Activated CD4-positive, alpha-beta memory T cell treated with anti-CD3 and anti-CD28 coated beads, Interleukin-2, amount 10 ng/mL, durations not matched to agents 7 days and 5 days (primary cell): Measurements from ENCODE around the gene ADAM12. TPM values are rescaled to one million over a fixed set of nuclear protein-coding genes. Genes with fewer than 3 reads are reported as not detected.

Experiments used
- CTCF ChIA-PET: fragments of 350-600 bp; sonication (Branson Sonifier 250); formaldehyde crosslinking; loops from one replicate; lab custom pipeline; 2021; ENCODE audit warnings: antibody characterized with exemption, inconsistent platforms; lab: Charles Lee
- POLR2A ChIA-PET: fragments of 350-600 bp; sonication (Branson Sonifier 250); formaldehyde crosslinking; loops from one replicate; lab custom pipeline; 2021; ENCODE audit warnings: antibody characterized with exemption; lab: Charles Lee
- DNase-seq: peaks from one replicate; pipeline ENCODE4 v3.0.0-alpha.2; 2020
- H3K27ac Mint-ChIP-seq: one replicate; pipeline ENCODE4 v1.8.0; 2021; ENCODE audit warnings: mild to moderate bottlenecking, mixed read lengths
- H3K27me3 Mint-ChIP-seq: one replicate; pipeline ENCODE4 v1.8.0; 2021; ENCODE audit warnings: mixed read lengths
- H3K36me3 Mint-ChIP-seq: one replicate; pipeline ENCODE4 v1.8.0; 2021; ENCODE audit warnings: low read depth, mixed read lengths
- H3K4me1 Mint-ChIP-seq: one replicate; pipeline ENCODE4 v1.8.0; 2021; ENCODE audit warnings: mixed read lengths
- H3K4me3 Mint-ChIP-seq: one replicate; pipeline ENCODE4 v1.8.0; 2021; ENCODE audit warnings: mild to moderate bottlenecking, mixed read lengths
- H3K9me3 Mint-ChIP-seq: one replicate; pipeline ENCODE4 v1.8.0; 2021; ENCODE audit warnings: mixed read lengths
- total RNA-seq, 2 experiments: library from RNA; stranded (reverse); gene quantifications; one replicate each; pipeline ENCODE4 v1.2.3, GENCODE V29; 2021

The ADAM12 gene
- total RNA-seq, 2 experiments from 2014 or later, result 1.2 to 1.3 TPM

- no peak for DNase-seq
- Mint-ChIP-seq H3K9me3 (peaks cover 8% of the 10 kb centered on the region), H3K36me3 (no peaks in the 10 kb centered on the region), H3K4me1 (no peaks in the 10 kb centered on the region), H3K27ac (no peak overlapping the region), H3K27me3 (no peaks in the 10 kb centered on the region), H3K4me3 (no peak overlapping the region)
- CTCF ChIA-PET, result no interaction called here
- POLR2A ChIA-PET, result no interaction called here
Measured at GRCh38 chr10:126160571-126160970, 227.7 kb downstream of the ADAM12 start.

GRCh38 chr10:126158133-126158892 lies 230.0 kb downstream of the ADAM12 start:
- Mint-ChIP-seq H3K4me1 (no peaks in the 10 kb centered on the region), H3K9me3 (peaks cover 11% of the 10 kb centered on the region), H3K4me3 (no peak overlapping the region), H3K27me3 (no peaks in the 10 kb centered on the region), H3K36me3 (no peaks in the 10 kb centered on the region), H3K27ac (no peak overlapping the region)
- ChIA-PET CTCF (no interaction called here), POLR2A (no interaction called here)
- no peak for DNase-seq

- Mint-ChIP-seq H3K4me3 (no peak overlapping the region), H3K27me3 (no peaks in the 10 kb centered on the region), H3K36me3 (no peaks in the 10 kb centered on the region), H3K4me1 (no peaks in the 10 kb centered on the region), H3K9me3 (peaks cover 11% of the 10 kb centered on the region), H3K27ac (no peak overlapping the region)
- ChIA-PET CTCF (no interaction called here), POLR2A (no interaction called here)
- no peak for DNase-seq
Measured at GRCh38 chr10:126157189-126157588, 231.1 kb downstream of the ADAM12 start.

GRCh38 chr10:126156503-126156902 lies 231.8 kb downstream of the ADAM12 start:
- Mint-ChIP-seq H3K27me3 (no peaks in the 10 kb centered on the region), H3K27ac (no peak overlapping the region), H3K36me3 (no peaks in the 10 kb centered on the region), H3K4me3 (no peak overlapping the region), H3K9me3 (peaks cover 11% of the 10 kb centered on the region), H3K4me1 (no peaks in the 10 kb centered on the region)
- DNase-seq, result no peak
- ChIA-PET POLR2A (no interaction called here), CTCF (no interaction called here)

GRCh38 chr10:126156012-126156411 lies 232.3 kb downstream of the ADAM12 start:
- H3K4me3 Mint-ChIP-seq, result no peak overlapping the region
- ChIA-PET POLR2A (no interaction called here), CTCF (no interaction called here)
- DNase-seq, result no peak
- H3K27me3 Mint-ChIP-seq, result no peaks in the 10 kb centered on the region
- H3K9me3 Mint-ChIP-seq, result peaks cover 8% of the 10 kb centered on the region
- H3K4me1 Mint-ChIP-seq, result no peaks in the 10 kb centered on the region
- no peaks in the 10 kb centered on the region for H3K36me3 Mint-ChIP-seq
- no peak overlapping the region for H3K27ac Mint-ChIP-seq

- Mint-ChIP-seq H3K27me3 (no peaks in the 10 kb centered on the region), H3K4me1 (no peaks in the 10 kb centered on the region), H3K9me3 (peaks cover 8% of the 10 kb centered on the region), H3K4me3 (no peak overlapping the region), H3K27ac (no peak overlapping the region), H3K36me3 (no peaks in the 10 kb centered on the region)
- ChIA-PET CTCF (no interaction called here), POLR2A (no interaction called here)
- no peak for DNase-seq
Measured at GRCh38 chr10:126155528-126155927, 232.7 kb downstream of the ADAM12 start.

- Mint-ChIP-seq H3K4me1 (no peaks in the 10 kb centered on the region), H3K9me3 (peaks cover 10% of the 10 kb centered on the region), H3K4me3 (no peak overlapping the region), H3K27ac (no peak overlapping the region), H3K27me3 (no peaks in the 10 kb centered on the region), H3K36me3 (no peaks in the 10 kb centered on the region)
- ChIA-PET POLR2A (no interaction called here), CTCF (no interaction called here)
- DNase-seq, result no peak
Measured at GRCh38 chr10:126153711-126154628, 234.3 kb downstream of the ADAM12 start.

- no peaks in the 10 kb centered on the region for H3K27me3 Mint-ChIP-seq
- H3K4me3 Mint-ChIP-seq, result no peak overlapping the region
- H3K4me1 Mint-ChIP-seq, result no peaks in the 10 kb centered on the region
- POLR2A ChIA-PET, result no interaction called here
- no peak overlapping the region for H3K27ac Mint-ChIP-seq
- CTCF ChIA-PET, result no interaction called here
- H3K36me3 Mint-ChIP-seq, result no peaks in the 10 kb centered on the region
- H3K9me3 Mint-ChIP-seq, result peaks cover 9% of the 10 kb centered on the region
- DNase-seq, result no peak
Measured at GRCh38 chr10:126147866-126148587, 240.2 kb downstream of the ADAM12 start.

GRCh38 chr10:126146771-126147170 lies 241.5 kb downstream of the ADAM12 start:
- DNase-seq, result no peak
- Mint-ChIP-seq H3K4me1 (no peaks in the 10 kb centered on the region), H3K9me3 (peaks cover 14% of the 10 kb centered on the region), H3K27me3 (no peaks in the 10 kb centered on the region), H3K27ac (no peak overlapping the region), H3K36me3 (no peaks in the 10 kb centered on the region), H3K4me3 (no peak overlapping the region)
- ChIA-PET POLR2A (no interaction called here), CTCF (no interaction called here)

- ChIA-PET POLR2A (no interaction called here), CTCF (no interaction called here)
- no peak for DNase-seq
- Mint-ChIP-seq H3K4me1 (no peaks in the 10 kb centered on the region), H3K27me3 (no peaks in the 10 kb centered on the region), H3K4me3 (no peak overlapping the region), H3K36me3 (no peaks in the 10 kb centered on the region), H3K9me3 (peaks cover 12% of the 10 kb centered on the region), H3K27ac (no peak overlapping the region)
Measured at GRCh38 chr10:126143117-126143516, 245.2 kb downstream of the ADAM12 start.

GRCh38 chr10:126140746-126141273 lies 247.5 kb downstream of the ADAM12 start:
- ChIA-PET CTCF (no interaction called here), POLR2A (no interaction called here)
- Mint-ChIP-seq H3K27ac (no peak overlapping the region), H3K9me3 (peaks cover 12% of the 10 kb centered on the region), H3K36me3 (no peaks in the 10 kb centered on the region), H3K27me3 (no peaks in the 10 kb centered on the region), H3K4me3 (no peak overlapping the region), H3K4me1 (no peaks in the 10 kb centered on the region)
- DNase-seq, result no peak

GRCh38 chr10:126137562-126138221 lies 250.6 kb downstream of the ADAM12 start:
- CTCF ChIA-PET, result no interaction called here
- Mint-ChIP-seq H3K36me3 (no peaks in the 10 kb centered on the region), H3K4me1 (no peaks in the 10 kb centered on the region), H3K27ac (no peak overlapping the region), H3K9me3 (peaks cover 5% of the 10 kb centered on the region), H3K4me3 (no peak overlapping the region), H3K27me3 (no peaks in the 10 kb centered on the region)
- DNase-seq, result no peak
- POLR2A ChIA-PET, result no interaction called here
